ENCODE measurements around the gene MAPRE2.

GRCh38 chr18:35055726-35056125 lies 14.5 kb downstream of the MAPRE2 start:
- TF ChIP-seq CTCF (IDR thresholded peaks at IDR 0.05 in 8 of 11, conservative IDR thresholded peaks at IDR 0.05 in 3 of 11) (no peak), POLR2A (IDR thresholded peaks at IDR 0.05) (no peak)
